ENCODE data around the gene ABI1.

GRCh38 chr10:26855186-26855585 is 5.6 kb downstream of the ABI1 start:
- no peak for TF ChIP-seq SRF (CRISPR knock-in tag; IDR thresholded peaks at IDR 0.05)
- TF ChIP-seq MTF1 (CRISPR knock-in tag; IDR thresholded peaks at IDR 0.05; ENCODE audit: borderline replicate concordance), result no peak
- no peak for TF ChIP-seq FOXA1 (IDR thresholded peaks at IDR 0.05; ENCODE audit: borderline replicate concordance)
- TF ChIP-seq MAX (CRISPR knock-in tag; IDR thresholded peaks at IDR 0.05), result no peak
